ENCODE measurements around the gene RRP1B. TPM values are rescaled to one million over a fixed set of nuclear protein-coding genes. Genes with fewer than 3 reads are reported as not detected.

The RRP1B gene
- total RNA-seq, 1 donor from 2014 or later = 47.4 TPM

DNA sequence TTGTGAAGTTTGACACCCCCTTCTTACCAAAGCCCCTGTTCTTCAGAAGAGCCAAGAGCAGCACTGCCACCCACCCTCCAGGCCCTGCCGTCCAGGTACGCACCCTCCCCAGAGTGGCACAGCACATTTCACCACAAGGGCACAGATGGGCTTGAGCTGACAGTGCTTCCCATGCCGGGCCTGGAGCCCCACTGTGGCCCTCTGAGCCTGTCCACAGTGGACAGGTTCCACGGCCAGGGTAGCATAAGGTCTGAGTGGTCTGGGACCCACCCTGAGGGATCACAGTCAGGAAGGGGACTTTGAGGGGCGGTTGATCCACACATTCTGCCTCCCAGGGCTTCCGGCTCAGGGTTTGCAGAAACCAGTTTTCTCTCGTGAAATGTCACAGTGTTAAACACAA lies 31.0 kb downstream of the RRP1B start:
- no peak overlapping the region for H3K4me3 ChIP-seq (ENCODE audit: low read depth, low read length)
- TF ChIP-seq, protein P1, sequence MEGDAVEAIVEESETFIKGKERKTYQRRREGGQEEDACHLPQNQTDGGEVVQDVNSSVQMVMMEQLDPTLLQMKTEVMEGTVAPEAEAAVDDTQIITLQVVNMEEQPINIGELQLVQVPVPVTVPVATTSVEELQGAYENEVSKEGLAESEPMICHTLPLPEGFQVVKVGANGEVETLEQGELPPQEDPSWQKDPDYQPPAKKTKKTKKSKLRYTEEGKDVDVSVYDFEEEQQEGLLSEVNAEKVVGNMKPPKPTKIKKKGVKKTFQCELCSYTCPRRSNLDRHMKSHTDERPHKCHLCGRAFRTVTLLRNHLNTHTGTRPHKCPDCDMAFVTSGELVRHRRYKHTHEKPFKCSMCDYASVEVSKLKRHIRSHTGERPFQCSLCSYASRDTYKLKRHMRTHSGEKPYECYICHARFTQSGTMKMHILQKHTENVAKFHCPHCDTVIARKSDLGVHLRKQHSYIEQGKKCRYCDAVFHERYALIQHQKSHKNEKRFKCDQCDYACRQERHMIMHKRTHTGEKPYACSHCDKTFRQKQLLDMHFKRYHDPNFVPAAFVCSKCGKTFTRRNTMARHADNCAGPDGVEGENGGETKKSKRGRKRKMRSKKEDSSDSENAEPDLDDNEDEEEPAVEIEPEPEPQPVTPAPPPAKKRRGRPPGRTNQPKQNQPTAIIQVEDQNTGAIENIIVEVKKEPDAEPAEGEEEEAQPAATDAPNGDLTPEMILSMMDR (IDR thresholded peaks at IDR 0.05; ENCODE audit: insufficient read depth, low read length, poor library complexity, severe bottlenecking) = no peak
- peaks cover 10% of the 10 kb centered on the region for H3K36me3 ChIP-seq (ENCODE audit: control insufficient read depth, insufficient read depth, low read length)
- no peaks in the 10 kb centered on the region for H3K27me3 ChIP-seq (ENCODE audit: control insufficient read depth, insufficient read depth, low read length)
- no peak for DNase-seq (ENCODE audit: low read depth)

DNA sequence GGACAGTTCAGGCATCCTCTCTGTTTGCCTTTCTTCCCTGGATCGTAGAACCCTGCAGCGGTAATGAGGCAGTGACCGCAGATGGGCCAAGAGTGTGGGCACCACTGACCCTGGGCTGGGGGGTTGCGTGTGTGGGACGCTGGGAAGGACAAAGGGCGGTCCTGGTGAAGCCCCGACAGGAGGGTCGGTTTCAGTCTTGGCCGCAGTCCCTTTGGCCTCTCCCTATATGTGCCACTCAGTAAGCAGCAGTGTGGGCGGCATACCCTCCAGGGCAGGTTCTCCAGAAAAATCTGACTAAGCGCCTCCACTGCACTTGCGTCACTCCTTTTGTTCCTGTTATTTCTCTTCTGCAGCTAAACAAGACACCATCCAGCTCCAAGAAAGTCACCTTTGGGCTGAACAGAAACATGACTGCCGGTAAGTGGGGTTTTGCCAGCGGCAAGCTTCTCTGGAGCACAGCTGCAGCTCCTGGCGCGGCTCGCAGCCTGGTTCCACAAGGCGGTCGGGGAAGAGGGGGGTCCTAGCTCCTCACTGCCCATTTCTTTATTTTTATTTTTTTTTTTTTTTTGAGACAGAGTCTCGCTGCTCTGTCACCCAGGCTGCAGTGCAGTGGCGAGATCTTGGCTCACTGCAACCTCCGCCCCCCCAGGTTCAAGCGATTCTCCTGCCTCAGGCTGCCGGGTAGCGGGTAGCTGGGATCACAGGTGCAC lies 31.9 kb downstream of the RRP1B start:
- H3K27me3 ChIP-seq (ENCODE audit: control insufficient read depth, insufficient read depth, low read length) = no peaks in the 10 kb centered on the region
- H3K36me3 ChIP-seq (ENCODE audit: control insufficient read depth, insufficient read depth, low read length) = peaks cover 7% of the 10 kb centered on the region
- no peak for DNase-seq (ENCODE audit: low read depth)
- H3K4me3 ChIP-seq (ENCODE audit: low read depth, low read length) = no peak overlapping the region
- TF ChIP-seq, protein P1 (IDR thresholded peaks at IDR 0.05; ENCODE audit: insufficient read depth, low read length, poor library complexity, severe bottlenecking) = no peak

DNA sequence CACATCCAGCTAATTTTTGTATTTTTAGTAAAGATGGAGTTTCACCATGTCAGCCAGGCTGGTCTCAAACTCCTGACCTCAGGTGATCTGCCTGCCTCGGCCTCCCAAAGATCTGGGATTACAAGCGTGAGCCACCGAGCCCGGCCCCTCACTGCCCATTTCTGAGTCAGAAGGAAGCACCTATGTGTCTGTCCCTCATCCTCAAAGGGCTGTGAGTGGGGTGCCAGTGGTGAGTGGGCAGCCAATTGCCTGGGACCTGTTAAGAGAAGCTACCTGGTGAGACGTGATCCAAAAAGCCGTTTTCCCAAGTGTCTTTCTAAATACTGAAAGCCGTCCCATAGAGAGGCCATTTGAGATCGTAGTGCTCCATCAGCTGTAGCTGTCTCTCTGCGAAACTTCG lies 32.4 kb downstream of the RRP1B start:
- Histone ChIP-seq H3K36me3 (ENCODE audit: control insufficient read depth, insufficient read depth, low read length) (peaks cover 5% of the 10 kb centered on the region), H3K27me3 (ENCODE audit: control insufficient read depth, insufficient read depth, low read length) (no peaks in the 10 kb centered on the region), H3K4me3 (ENCODE audit: low read depth, low read length) (no peak overlapping the region)
- TF ChIP-seq, protein P1 (IDR thresholded peaks at IDR 0.05; ENCODE audit: insufficient read depth, low read length, poor library complexity, severe bottlenecking) = no peak
- no peak for DNase-seq (ENCODE audit: low read depth)

DNA sequence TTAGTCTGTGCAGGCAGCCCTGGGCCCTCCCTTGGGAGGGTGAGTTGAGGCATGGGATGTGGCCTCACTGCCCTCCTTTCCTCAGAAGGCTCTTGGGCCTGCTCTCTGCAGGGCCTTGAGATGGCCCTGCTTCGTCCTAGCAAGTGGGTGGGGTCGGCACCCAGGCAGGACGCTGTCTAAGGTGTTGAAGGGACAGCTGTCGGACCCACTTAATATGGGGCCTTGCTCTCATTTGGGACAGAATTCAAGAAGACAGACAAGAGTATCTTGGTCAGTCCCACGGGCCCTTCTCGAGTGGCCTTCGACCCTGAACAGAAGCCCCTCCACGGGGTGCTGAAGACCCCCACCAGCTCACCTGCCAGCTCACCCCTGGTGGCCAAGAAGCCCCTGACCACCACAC lies 33.6 kb downstream of the RRP1B start:
- TF ChIP-seq, protein P1 (IDR thresholded peaks at IDR 0.05; ENCODE audit: insufficient read depth, low read length, poor library complexity, severe bottlenecking) = no peak
- Histone ChIP-seq H3K4me3 (ENCODE audit: low read depth, low read length) (no peak overlapping the region), H3K27me3 (ENCODE audit: control insufficient read depth, insufficient read depth, low read length) (no peaks in the 10 kb centered on the region), H3K36me3 (ENCODE audit: control insufficient read depth, insufficient read depth, low read length) (peaks cover 5% of the 10 kb centered on the region)
- no peak for DNase-seq (ENCODE audit: low read depth)

DNA sequence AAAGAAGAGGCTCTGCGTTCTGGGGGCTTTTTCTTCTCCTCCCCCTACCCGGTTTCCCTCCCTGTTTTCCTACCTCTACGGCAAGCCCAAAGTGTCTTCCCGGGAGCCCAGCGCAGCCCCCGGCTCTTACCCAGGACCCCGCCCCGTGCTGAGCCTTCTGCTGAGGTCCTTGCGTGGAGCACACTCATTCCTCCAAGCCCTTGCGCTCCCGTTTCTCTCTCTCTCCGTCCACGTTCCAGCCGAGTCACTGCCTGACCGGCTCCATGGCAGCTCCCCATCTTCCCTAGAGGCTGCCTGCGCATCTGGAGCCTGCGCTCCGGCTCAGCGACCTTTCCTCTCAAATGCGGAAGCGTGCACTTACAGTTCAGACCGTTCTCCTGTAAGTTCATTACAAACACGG lies 34.6 kb downstream of the RRP1B start:
- TF ChIP-seq, protein P1 (IDR thresholded peaks at IDR 0.05; ENCODE audit: insufficient read depth, low read length, poor library complexity, severe bottlenecking) = no peak
- DNase-seq (ENCODE audit: low read depth) = no peak
- peaks cover 3% of the 10 kb centered on the region for H3K36me3 ChIP-seq (ENCODE audit: control insufficient read depth, insufficient read depth, low read length)
- no peaks in the 10 kb centered on the region for H3K27me3 ChIP-seq (ENCODE audit: control insufficient read depth, insufficient read depth, low read length)
- no peak overlapping the region for H3K4me3 ChIP-seq (ENCODE audit: low read depth, low read length)
